Urothelium cell line (cell line): ENCODE measurements around the gene EPHA8.

Experiments used
- DNase-seq: peaks from one replicate; pipeline ENCODE4 v3.0.0; 2011; ENCODE audit warnings: low spot score, mixed read lengths
- FAIRE-seq: peaks from 2 replicates; lab custom pipeline; 2011; peaks lifted over from hg19 to GRCh38; lab: Jason Lieb, UNC

EPHA8 gene

DNA sequence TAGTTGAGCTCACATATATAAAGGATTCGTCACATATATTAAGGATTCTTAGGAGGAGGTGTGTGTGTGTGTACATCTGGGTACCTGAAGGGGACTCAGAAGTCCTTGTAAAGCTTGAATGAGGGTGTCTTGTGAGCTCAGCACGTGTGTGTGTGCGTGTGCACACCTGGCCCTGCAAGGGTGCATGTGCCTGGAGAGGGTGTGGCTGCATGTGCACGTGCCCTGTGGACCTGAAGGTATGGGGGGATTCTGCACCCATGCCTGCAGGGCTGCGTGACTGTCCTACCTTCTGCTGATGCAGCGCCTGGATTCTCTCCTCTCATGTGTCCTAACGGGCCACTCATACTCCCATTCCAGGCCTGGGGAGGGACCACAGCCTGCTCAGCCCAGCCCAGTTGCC lies 24.0 kb downstream of the EPHA8 start:
- DNase-seq (no peak), FAIRE-seq (no peak)

DNA sequence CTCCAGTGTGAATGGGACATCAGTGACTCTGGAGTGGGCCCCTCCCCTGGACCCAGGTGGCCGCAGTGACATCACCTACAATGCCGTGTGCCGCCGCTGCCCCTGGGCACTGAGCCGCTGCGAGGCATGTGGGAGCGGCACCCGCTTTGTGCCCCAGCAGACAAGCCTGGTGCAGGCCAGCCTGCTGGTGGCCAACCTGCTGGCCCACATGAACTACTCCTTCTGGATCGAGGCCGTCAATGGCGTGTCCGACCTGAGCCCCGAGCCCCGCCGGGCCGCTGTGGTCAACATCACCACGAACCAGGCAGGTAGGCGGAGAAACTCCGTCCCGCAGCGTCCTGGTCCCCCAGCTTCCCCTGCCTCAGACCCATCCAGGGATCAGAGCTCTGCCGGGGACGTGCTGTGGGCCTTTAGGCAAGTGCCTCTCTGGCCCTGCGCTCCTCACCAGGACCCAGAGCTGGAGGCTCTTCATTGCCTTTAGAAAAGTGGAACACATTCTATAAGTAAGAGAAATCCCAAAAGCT lies 25.7 kb downstream of the EPHA8 start:
- FAIRE-seq (no peak), DNase-seq (no peak)

- FAIRE-seq (no peak), DNase-seq (peak; percentile 28)
These were observed 28.3 kb downstream of the EPHA8 start for GRCh38 chr1:22591576-22591975.

- DNase-seq (no peak), FAIRE-seq (no peak)
These were observed 28.8 kb downstream of the EPHA8 start for GRCh38 chr1:22592051-22592450.

DNA sequence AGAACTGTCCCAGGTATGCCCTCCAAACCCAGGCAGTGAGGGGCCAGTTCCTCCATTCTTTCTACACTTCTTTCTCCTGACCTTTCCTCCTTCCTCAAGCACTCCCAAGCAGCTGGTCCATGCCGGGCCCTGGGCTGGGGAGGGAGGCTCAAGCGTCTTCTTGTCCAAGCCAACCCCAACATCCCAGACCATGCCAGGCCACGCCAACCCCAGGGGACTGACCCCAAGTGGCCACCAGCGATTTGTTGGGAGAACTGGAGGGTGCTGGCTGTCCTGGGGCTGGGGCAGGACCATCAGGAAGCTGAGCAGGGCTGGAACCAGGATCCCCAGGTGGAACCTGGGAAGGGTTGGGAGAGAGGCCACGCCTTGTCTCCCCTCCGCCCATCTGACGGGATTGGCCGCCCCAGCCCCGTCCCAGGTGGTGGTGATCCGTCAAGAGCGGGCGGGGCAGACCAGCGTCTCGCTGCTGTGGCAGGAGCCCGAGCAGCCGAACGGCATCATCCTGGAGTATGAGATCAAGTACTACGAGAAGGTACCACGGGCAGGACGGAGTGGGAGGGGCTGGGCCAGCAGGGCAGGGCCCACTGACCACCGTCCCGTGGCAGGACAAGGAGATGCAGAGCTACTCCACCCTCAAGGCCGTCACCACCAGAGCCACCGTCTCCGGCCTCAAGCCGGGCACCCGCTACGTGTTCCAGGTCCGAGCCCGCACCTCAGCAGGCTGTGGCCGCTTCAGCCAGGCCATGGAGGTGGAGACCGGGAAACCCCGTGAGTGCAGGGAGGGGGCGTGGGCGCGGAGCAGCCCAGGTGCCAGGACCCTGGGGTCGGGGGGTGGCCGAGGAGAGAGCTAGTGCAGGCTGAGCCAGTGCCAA lies 29.9 kb downstream of the EPHA8 start:
- FAIRE-seq (no peak), DNase-seq (no peak)

DNA sequence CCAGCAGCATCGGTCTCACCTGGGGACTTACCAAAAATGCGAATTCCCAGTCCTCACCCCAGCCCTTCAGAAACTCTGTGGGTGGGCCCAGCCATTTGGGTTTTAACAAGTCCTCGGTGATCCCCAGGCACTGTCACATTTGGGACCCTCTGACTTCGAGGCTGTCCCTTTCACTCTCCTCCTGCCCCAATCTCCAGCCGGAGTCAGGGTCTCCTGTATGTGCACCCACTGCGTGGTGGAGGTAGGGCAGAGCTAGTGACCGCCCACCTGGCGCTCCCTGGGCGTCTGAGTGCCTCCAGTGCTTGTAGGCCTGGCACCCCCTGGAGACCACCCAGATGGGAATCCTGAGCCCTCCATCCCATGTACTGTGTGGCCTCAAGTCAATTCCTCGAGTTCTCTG lies 31.1 kb downstream of the EPHA8 start:
- DNase-seq (no peak), FAIRE-seq (no peak)

DNA sequence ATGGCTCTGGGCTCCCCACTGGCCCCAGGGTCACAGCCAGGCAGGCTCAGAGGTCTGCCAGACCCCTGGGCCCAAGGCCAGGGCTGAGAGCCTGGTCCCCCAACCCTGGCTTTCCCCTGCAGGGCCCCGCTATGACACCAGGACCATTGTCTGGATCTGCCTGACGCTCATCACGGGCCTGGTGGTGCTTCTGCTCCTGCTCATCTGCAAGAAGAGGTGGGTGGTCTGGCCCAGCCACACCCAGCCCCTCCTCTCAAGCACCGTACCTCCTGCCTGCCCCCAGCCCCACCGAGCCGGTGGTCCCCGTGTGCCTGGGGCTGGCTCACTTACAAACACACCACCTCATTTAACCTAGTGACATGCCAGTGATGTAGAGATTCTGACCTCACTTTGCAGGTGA lies 31.8 kb downstream of the EPHA8 start:
- DNase-seq, result no peak
- no peak for FAIRE-seq

DNA sequence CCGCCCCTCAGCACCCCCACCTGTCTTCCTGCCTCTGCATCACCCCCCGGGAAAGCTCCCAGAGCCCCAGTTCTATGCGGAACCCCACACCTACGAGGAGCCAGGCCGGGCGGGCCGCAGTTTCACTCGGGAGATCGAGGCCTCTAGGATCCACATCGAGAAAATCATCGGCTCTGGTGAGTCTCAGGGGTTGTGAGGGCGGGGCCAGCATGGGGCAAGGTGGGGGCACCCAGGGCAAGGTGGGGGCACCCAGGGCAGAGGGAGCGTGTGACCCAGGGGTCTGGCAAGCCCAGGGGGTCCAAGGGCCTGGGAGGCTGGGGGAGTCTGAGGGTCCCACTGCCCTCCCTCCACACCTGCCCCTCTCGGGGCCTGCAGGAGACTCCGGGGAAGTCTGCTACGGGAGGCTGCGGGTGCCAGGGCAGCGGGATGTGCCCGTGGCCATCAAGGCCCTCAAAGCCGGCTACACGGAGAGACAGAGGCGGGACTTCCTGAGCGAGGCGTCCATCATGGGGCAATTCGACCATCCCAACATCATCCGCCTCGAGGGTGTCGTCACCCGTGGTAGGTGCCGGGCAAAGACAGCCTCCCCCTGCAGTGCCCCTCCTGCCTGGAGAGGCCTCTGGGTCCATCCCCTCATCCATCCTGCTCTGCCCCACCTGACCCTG lies 34.1 kb downstream of the EPHA8 start:
- no peak for DNase-seq
- FAIRE-seq, result no peak

GRCh38 chr1:22597996-22598395 lies 34.7 kb downstream of the EPHA8 start:
- no peak for FAIRE-seq
- DNase-seq, result no peak

GRCh38 chr1:22598736-22599135 lies 35.4 kb downstream of the EPHA8 start:
- no peak for DNase-seq
- no peak for FAIRE-seq

DNA sequence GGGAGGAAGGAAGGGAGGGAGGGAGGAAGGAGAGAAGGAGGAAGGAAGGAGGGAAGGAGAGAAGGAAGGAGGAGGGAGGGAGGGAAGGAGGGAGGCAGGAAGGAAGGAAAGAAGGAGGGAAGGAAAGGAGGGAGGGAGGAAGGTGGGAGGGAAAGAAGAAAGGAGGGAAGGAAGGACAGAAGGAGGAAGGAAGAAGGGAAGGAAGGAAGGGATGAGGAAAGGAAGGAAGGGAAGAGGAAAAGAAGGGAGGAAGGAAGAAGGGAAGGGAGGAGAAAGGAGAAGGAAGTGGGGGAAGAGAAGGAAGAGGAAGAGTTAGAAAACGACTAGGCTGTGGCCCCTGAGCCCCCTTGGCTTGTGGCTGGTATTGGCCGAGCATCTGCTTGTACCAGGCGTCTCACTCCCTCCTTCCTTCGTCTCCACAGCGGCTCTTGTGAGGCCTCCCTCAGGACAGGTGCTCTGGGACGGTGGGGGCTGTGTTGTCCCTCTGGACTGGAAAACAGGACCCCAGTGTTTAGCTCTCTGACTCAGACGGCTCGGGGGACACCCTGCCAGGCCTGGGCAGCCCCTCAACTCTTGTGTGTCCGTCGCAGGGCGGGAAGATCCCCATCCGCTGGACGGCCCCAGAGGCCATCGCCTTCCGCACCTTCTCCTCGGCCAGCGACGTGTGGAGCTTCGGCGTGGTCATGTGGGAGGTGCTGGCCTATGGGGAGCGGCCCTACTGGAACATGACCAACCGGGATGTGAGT lies 37.0 kb downstream of the EPHA8 start:
- peak; percentile 41 for DNase-seq
- FAIRE-seq, result peak; percentile 69

GRCh38 chr1:22600817-22601605 lies 37.7 kb downstream of the EPHA8 start:
- FAIRE-seq (no peak), DNase-seq (no peak)

- DNase-seq (no peak), FAIRE-seq (no peak)
These were observed 38.3 kb downstream of the EPHA8 start for GRCh38 chr1:22601610-22602009.

DNA sequence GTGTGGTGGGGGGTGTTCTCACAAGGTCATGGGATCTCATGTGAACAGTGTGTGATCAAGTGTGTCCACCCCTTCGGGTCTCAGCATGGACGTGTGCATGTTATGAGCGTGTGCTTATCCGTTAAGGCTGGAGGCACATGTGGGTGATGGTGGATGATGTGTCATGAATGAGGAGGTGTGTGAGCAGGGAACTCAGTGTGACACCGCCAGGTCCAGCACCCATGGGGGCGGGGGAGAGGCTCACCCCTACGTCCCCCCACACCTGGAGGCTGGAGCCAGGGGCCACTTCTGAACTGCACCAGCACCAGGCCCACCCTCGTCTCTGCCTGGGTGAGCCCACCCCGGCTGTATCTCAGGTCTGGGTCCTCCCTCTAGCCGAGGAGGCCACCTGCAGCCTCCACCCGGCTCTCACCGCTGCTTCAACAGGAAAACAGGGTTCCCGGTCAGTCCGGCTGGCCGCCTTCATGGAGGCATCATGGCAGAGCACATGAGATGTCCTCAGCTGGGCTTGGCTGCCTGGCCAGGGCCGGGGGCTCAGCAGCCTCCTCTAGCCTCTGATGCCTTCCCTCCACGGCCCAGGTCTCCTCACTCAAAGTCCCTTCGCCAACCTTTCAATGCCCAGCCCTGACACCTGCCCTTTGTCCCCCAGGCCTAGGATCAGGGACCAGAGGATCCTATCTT lies 38.9 kb downstream of the EPHA8 start:
- FAIRE-seq, result no peak
- DNase-seq, result no peak

GRCh38 chr1:22606161-22606560 lies 42.9 kb downstream of the EPHA8 start:
- FAIRE-seq (no peak), DNase-seq (no peak)

GRCh38 chr1:22607154-22607553 lies 43.9 kb downstream of the EPHA8 start:
- no peak for FAIRE-seq
- peak; percentile 52 for DNase-seq

GRCh38 chr1:22608361-22608760 lies 45.1 kb downstream of the EPHA8 start:
- DNase-seq (no peak), FAIRE-seq (no peak)

GRCh38 chr1:22609291-22609690 lies 46.0 kb downstream of the EPHA8 start:
- FAIRE-seq (no peak), DNase-seq (no peak)

DNA sequence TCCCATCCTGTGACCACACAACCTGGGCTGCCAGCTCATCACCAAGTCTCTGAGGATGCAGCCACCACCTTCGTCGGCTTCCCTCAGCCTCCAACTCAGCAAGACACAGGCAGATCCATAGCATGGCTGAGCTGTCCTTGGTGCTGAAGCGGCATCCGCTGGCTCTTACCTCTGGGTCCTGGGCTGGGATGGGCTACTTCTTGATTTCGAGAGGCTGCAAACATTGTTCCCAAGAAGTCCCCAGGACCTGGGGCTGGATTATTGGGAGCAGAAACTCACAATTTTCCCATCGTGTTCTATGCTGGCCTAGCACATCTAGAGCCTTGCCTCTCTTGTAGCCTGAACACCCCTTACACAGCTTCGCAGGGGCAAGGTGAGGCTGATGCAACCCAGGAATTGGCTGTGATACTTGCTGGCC lies 48.2 kb downstream of the EPHA8 start:
- FAIRE-seq (no peak), DNase-seq (peak; percentile 70)
